Measurements from ENCODE around the gene TIAM1.

- TF ChIP-seq CTCF (IDR thresholded peaks at IDR 0.05) (no peak), FOXK1 (CRISPR knock-in tag; IDR thresholded peaks at IDR 0.05) (no peak), ZBTB21 (CRISPR knock-in tag; IDR thresholded peaks at IDR 0.05; ENCODE audit: borderline replicate concordance) (no peak)
These were observed 111.7 kb downstream of the TIAM1 start for GRCh38 chr21:31232344-31232743.

All from WTC11 (cell line).